HepG2 (cell line): ENCODE data around the gene PFAS.
A peak's percentile ranks its signal among the peaks of the same experiment; 100 is the strongest.

Experiments used
- ARID5B ChIP-seq: IDR thresholded peaks from 2 replicates; pipeline ENCODE4 v1.4.0; 2020; ENCODE audit warnings: mild to moderate bottlenecking, missing genetic modification reagents
- BHLHE40 ChIP-seq: IDR thresholded peaks from 2 replicates; pipeline ENCODE4 v1.6.1; 2011; ENCODE audit warnings: low read length, improper control_type of control experiment
- CEBPB ChIP-seq: IDR thresholded peaks from 2 replicates; pipeline ENCODE4 v1.6.1; 2011; ENCODE audit warnings: low read depth, low read length, improper control_type of control experiment, borderline replicate concordance
- CREM ChIP-seq, 2 experiments: sonication (generic) in 1 of 2; formaldehyde crosslinking in 1 of 2; IDR thresholded peaks; 2 replicates each; pipeline versions ENCODE4 v1.4.0 to v1.6.1; 2016 to 2020; ENCODE audit warnings: antibody characterized with exemption in 1 of 2, mild to moderate bottlenecking in 1 of 2, missing genetic modification reagents in 1 of 2
- CTCF ChIP-seq: sonication (generic); formaldehyde crosslinking; IDR thresholded peaks from 2 replicates; pipeline ENCODE4 v1.5.0; 2020; ENCODE audit warnings: mild to moderate bottlenecking, missing genetic modification reagents, moderate library complexity
- GABPA ChIP-seq, 2 experiments: IDR thresholded peaks; 2 replicates each; pipeline ENCODE4 v1.6.1; 2011 to 2016; ENCODE audit warnings: low read depth in 2 of 2, low read length in 1 of 2, missing biosample characterization in 1 of 2, missing genetic modification characterization in 1 of 2
- GATAD1 ChIP-seq: IDR thresholded peaks from 2 replicates; pipeline ENCODE4 v1.6.1; 2016; ENCODE audit warnings: missing genetic modification reagents, missing compliant biosample characterization
- HNRNPLL ChIP-seq: fragments of 200-400 bp; formaldehyde crosslinking; IDR thresholded peaks from 2 replicates; pipeline ENCODE4 v1.6.1; 2017; ENCODE audit warnings: mild to moderate bottlenecking, low read depth, low read length; ENCODE audit not compliant: poor library complexity, severe bottlenecking
- MED8 ChIP-seq: sonication (generic); formaldehyde crosslinking; IDR thresholded peaks from 2 replicates; pipeline ENCODE4 v1.8.1; 2023; ENCODE audit warnings: mild to moderate bottlenecking, missing genetic modification reagents; ENCODE audit not compliant: insufficient replicate concordance
- SMAD3 ChIP-seq: sonication (generic); formaldehyde crosslinking; IDR thresholded peaks from 2 replicates; pipeline ENCODE4 v1.4.0; 2020; ENCODE audit warnings: missing genetic modification reagents
- TCF7L2 ChIP-seq: IDR thresholded peaks from 2 replicates; pipeline ENCODE4 v1.6.1; 2011; ENCODE audit warnings: mild to moderate bottlenecking, low read depth, low read length, moderate library complexity
- UBTF ChIP-seq: sonication (generic); formaldehyde crosslinking; IDR thresholded peaks from 2 replicates; pipeline ENCODE4 v1.4.0; 2020; ENCODE audit warnings: mild to moderate bottlenecking, missing genetic modification reagents
- ZBTB40 ChIP-seq, 2 experiments: fragments of 450-650 bp in 1 of 2; sonication (generic) in 1 of 2; formaldehyde crosslinking in 1 of 2; IDR thresholded peaks; 2 replicates each; pipeline versions ENCODE4 v1.6.1 to v1.8.0; 2016 to 2022; ENCODE audit warnings: antibody characterized with exemption in 1 of 2, mild to moderate bottlenecking in 1 of 2, missing genetic modification reagents in 1 of 2
- ZNF513 ChIP-seq: sonication (generic); formaldehyde crosslinking; conservative IDR thresholded peaks from 2 replicates; pipeline ENCODE4 v1.5.0; 2020; ENCODE audit warnings: missing genetic modification reagents

- TF ChIP-seq GABPA (IDR thresholded peaks at IDR 0.05; ENCODE audit: low read depth, low read length) (no peak), GABPA (CRISPR knock-in tag; IDR thresholded peaks at IDR 0.05; ENCODE audit: low read depth) (0 out of 2 replicates have a peak, but pooled peaks have one; percentile 12), ZNF513 (CRISPR knock-in tag) (no peak), TCF7L2 (no peak), CREM (IDR thresholded peaks at IDR 0.05) (no peak), CREM (CRISPR knock-in tag; IDR thresholded peaks at IDR 0.05) (no peak), BHLHE40 (no peak), MED8 (CRISPR knock-in tag) (no peak), ARID5B (CRISPR knock-in tag) (no peak), UBTF (CRISPR knock-in tag) (no peak), CTCF (CRISPR knock-in tag) (no peak), ZBTB40 (IDR thresholded peaks at IDR 0.05) (no peak), ZBTB40 (CRISPR knock-in tag; IDR thresholded peaks at IDR 0.05) (no peak), HNRNPLL (no peak), GATAD1 (CRISPR knock-in tag) (no peak), SMAD3 (CRISPR knock-in tag) (no peak), CEBPB (no peak)
Measured at GRCh38 chr17:8224891-8225812, 23.9 kb upstream of the PFAS start.
